ENCODE measurements around the gene MTCP1.

Gene MTCP1

DNA sequence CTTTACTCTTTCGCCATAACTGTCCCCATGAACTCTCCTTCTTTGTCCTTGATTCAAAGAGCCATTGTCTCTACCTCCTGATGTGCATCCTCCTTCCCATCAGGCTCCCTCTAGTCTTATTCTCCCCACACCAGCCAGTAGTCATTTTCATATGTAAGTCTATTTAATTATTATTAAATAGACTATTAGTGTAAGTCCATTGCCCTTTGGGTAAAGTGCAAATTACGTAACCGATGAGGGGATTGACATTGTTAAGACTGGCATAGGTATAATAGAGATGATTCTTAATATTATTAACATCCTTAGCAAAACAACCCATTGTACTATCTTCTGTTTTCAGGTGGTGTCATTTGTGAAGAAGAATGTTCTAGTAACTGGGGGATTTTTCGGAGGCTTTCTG is 16.7 kb downstream of the MTCP1 start:
- Histone ChIP-seq H3K27ac (ENCODE audit: low read depth, low read length) (no peak overlapping the region), H3K4me3 (ENCODE audit: low read depth, low read length) (no peak overlapping the region), H3K4me1 (ENCODE audit: control insufficient read depth, insufficient read depth, low read length, unreplicated experiment) (peaks cover 4% of the 10 kb centered on the region), H3K27me3 (ENCODE audit: insufficient read depth, low read length) (no peaks in the 10 kb centered on the region), H3K36me3 (ENCODE audit: insufficient read depth, low read length) (no peaks in the 10 kb centered on the region), H3K79me2 (ENCODE audit: control insufficient read depth, insufficient read depth, low read length, unreplicated experiment) (no peaks in the 10 kb centered on the region), H2AFZ (ENCODE audit: low read length, unreplicated experiment) (no peak overlapping the region)

DNA sequence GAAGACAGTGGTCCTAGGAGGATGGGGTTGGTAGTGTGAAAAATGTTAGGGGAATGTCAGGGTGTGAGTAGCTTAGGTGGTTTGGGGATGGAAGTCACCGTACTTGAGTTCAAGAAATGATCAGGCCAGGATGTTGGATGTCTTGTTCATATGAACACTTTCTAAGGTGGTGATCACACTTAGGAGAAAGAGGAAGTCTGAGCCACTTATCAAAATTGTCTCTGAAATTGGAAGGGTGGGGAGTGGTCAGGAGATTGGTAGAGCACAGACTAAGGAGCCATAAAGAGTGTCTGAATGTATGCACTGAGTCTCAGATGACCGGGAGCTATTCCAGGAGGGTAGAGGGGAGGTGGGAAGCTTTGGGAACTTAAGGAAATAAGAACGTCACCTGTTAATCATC is 17.3 kb downstream of the MTCP1 start:
- Histone ChIP-seq H3K4me1 (ENCODE audit: control insufficient read depth, insufficient read depth, low read length, unreplicated experiment) (peaks cover 4% of the 10 kb centered on the region), H3K36me3 (ENCODE audit: insufficient read depth, low read length) (no peaks in the 10 kb centered on the region), H3K79me2 (ENCODE audit: control insufficient read depth, insufficient read depth, low read length, unreplicated experiment) (no peaks in the 10 kb centered on the region), H3K4me3 (ENCODE audit: low read depth, low read length) (no peak overlapping the region), H2AFZ (ENCODE audit: low read length, unreplicated experiment) (no peak overlapping the region), H3K27ac (ENCODE audit: low read depth, low read length) (no peak overlapping the region), H3K27me3 (ENCODE audit: insufficient read depth, low read length) (no peaks in the 10 kb centered on the region)

DNA sequence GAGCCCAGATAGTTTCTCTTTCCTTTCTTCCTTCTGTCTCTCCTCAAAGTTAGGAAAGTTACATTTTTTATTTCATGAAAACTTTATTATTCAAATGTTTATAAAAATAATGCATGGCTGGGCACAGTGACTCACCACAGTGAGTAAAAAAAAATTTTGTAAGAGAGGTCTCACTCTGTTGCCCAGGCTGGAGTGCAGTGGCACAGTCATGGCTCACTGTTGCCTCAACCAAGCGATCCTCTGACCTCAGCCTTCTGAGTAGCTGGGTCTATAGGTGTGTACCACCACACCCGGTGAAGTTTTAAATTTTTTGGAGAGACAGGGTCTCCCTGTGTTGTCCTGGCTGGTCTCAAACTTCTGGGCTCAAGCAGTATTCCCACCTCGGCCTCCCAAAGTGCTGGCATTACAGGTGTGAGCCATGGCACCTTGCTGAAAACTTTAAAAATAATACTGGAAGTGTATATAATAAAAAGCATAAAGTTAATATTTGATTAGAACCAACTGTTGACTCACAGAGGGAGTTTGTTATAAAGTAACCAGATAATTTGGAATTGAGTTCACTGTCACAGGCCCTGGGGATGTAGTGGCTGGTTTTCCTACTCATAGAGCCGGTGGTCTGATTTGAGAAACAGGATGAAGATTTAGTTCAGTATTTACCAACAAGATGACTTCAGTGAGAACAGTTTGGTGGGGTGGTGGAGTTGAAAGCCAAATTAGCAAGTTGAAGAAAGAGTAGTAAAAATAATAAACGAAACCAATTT is 18.0 kb downstream of the MTCP1 start:
- no peak overlapping the region for H2AFZ ChIP-seq (ENCODE audit: low read length, unreplicated experiment)
- H3K36me3 ChIP-seq (ENCODE audit: insufficient read depth, low read length) = no peaks in the 10 kb centered on the region
- H3K4me3 ChIP-seq (ENCODE audit: low read depth, low read length) = no peak overlapping the region
- H3K4me1 ChIP-seq (ENCODE audit: control insufficient read depth, insufficient read depth, low read length, unreplicated experiment) = peaks cover 4% of the 10 kb centered on the region
- no peak overlapping the region for H3K27ac ChIP-seq (ENCODE audit: low read depth, low read length)
- H3K27me3 ChIP-seq (ENCODE audit: insufficient read depth, low read length) = no peaks in the 10 kb centered on the region
- H3K79me2 ChIP-seq (ENCODE audit: control insufficient read depth, insufficient read depth, low read length, unreplicated experiment) = no peaks in the 10 kb centered on the region

DNA sequence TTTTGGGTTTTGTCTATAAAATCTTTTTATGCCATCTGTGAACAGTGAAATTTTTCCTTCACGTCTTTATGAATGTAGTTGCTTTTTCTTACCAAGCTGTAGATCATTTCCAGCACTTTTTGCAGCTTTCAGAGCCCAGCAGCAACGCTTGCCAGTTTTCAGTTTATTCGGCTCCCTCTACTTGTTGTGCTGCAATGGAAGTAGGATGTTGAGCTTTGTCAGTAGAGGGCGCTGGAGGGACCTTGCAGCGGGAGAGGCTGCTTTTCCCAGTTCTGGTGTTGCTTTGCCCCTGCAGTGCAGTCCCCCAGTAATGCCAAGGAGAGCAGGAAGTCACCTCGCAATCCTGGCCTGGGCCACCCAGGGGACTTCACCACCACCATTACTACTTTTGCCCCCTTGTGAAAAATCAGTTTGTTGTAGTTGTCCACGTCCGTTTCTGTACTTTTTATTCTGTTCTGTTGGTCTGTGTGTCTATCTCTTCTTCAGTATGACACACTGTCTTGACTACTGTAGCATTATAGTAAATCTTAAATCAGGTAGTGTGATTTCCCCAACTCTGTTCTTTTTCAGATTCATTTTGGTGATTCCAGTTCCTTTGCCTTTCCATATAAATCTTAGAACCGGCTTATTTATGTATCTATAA is 21.8 kb downstream of the MTCP1 start:
- Histone ChIP-seq H2AFZ (ENCODE audit: low read length, unreplicated experiment) (no peak overlapping the region), H3K4me3 (ENCODE audit: low read depth, low read length) (no peak overlapping the region), H3K4me1 (ENCODE audit: control insufficient read depth, insufficient read depth, low read length, unreplicated experiment) (no peaks in the 10 kb centered on the region), H3K27me3 (ENCODE audit: insufficient read depth, low read length) (no peaks in the 10 kb centered on the region), H3K36me3 (ENCODE audit: insufficient read depth, low read length) (no peaks in the 10 kb centered on the region), H3K79me2 (ENCODE audit: control insufficient read depth, insufficient read depth, low read length, unreplicated experiment) (no peaks in the 10 kb centered on the region), H3K27ac (ENCODE audit: low read depth, low read length) (no peak overlapping the region)

DNA sequence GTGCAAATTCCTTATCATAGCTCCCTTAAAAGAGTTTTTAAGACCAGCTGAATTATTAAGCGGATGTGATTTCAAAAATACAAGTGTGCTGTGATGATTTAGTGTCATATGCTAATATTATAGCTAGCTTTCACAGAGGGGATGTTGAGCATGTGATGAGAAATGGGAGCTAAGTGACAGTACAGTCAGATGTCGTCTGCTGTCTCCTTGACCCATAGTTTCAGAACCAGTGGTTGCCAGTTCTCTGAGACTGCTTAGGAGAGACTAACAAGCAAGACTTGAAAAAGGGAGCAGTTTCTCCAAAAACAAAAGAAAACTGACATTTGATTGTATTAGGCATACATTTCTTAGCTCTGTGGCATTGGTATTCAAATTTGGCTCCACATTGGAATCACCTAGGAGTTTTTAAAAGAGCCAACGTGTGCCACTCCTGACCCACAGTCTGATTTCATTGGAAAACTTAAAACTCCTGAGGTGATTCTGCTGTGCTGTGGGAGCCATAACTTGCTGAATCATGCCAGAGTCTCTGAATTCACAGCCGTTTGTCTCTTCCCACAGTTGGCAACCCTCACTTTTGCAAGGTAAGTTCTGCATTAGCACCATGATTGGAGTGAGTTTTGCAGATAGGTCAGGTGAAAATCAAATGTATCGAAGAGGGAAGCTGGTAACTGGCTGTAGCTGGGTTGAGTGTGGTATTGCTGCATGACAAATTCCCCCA is 24.0 kb downstream of the MTCP1 start:
- Histone ChIP-seq H2AFZ (ENCODE audit: low read length, unreplicated experiment) (no peak overlapping the region), H3K36me3 (ENCODE audit: insufficient read depth, low read length) (no peaks in the 10 kb centered on the region), H3K4me3 (ENCODE audit: low read depth, low read length) (no peak overlapping the region), H3K4me1 (ENCODE audit: control insufficient read depth, insufficient read depth, low read length, unreplicated experiment) (no peaks in the 10 kb centered on the region), H3K79me2 (ENCODE audit: control insufficient read depth, insufficient read depth, low read length, unreplicated experiment) (no peaks in the 10 kb centered on the region), H3K27me3 (ENCODE audit: insufficient read depth, low read length) (no peaks in the 10 kb centered on the region), H3K27ac (ENCODE audit: low read depth, low read length) (no peak overlapping the region)

DNA sequence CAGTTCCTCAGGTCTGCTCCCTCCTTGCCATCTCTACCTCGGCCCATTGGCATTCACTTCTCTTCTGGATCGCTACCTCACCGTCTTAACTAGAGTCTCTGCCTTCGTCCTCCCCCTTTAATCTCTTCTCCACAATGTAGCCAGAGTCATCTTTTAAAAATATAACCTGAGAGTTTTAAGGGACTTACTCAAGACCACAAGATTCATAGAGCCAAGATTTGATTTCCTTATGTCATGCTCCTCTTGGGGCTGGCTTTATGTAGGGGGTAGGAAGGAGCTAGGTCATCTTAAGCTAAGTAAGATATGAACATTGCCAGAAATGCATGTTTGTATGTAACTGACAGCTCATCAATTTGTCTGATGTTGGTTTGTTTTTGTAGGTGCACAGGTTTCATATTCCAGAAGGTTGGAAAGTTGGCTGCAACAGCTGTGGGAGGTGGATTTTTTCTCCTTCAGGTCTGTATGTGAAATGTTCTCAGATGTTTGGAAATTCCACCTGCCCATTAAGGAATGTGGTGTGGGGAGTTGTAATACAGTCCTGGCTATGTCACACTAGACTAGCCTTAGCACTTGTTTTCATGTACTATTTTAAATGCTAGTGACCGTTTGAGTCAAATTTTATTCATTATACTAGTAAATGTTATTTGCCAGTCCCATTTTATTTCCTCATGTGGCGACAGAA is 24.7 kb downstream of the MTCP1 start:
- Histone ChIP-seq H3K36me3 (ENCODE audit: insufficient read depth, low read length) (no peaks in the 10 kb centered on the region), H3K4me1 (ENCODE audit: control insufficient read depth, insufficient read depth, low read length, unreplicated experiment) (no peaks in the 10 kb centered on the region), H3K27ac (ENCODE audit: low read depth, low read length) (no peak overlapping the region), H3K4me3 (ENCODE audit: low read depth, low read length) (no peak overlapping the region), H3K27me3 (ENCODE audit: insufficient read depth, low read length) (no peaks in the 10 kb centered on the region), H3K79me2 (ENCODE audit: control insufficient read depth, insufficient read depth, low read length, unreplicated experiment) (no peaks in the 10 kb centered on the region), H2AFZ (ENCODE audit: low read length, unreplicated experiment) (no peak overlapping the region)

DNA sequence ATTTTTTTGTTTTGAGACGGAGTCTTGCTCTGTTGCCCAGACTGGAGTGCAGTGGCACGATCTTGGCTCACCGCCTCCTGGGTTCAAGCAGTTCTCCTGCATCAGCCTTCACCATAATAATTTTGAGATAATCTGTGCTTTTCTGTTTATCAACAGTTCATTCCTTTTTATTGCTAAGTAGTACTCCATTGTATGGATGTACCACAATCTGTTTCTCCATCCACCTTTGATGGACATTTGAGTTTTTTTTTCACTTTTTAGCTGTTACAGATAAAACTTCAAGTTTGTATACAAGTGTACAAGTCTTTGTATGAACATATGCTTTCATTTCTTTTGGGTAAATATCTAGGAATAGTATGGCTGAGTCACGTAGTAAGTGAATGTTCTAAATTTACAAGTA is 35.2 kb downstream of the MTCP1 start:
- no peak overlapping the region for H3K4me3 ChIP-seq (ENCODE audit: low read depth, low read length)
- H3K4me1 ChIP-seq (ENCODE audit: control insufficient read depth, insufficient read depth, low read length, unreplicated experiment) = no peaks in the 10 kb centered on the region
- H3K79me2 ChIP-seq (ENCODE audit: control insufficient read depth, insufficient read depth, low read length, unreplicated experiment) = peaks cover 4% of the 10 kb centered on the region
- no peaks in the 10 kb centered on the region for H3K27me3 ChIP-seq (ENCODE audit: insufficient read depth, low read length)
- no peak overlapping the region for H3K27ac ChIP-seq (ENCODE audit: low read depth, low read length)
- H3K36me3 ChIP-seq (ENCODE audit: insufficient read depth, low read length) = peaks cover 9% of the 10 kb centered on the region
- no peak overlapping the region for H2AFZ ChIP-seq (ENCODE audit: low read length, unreplicated experiment)

DNA sequence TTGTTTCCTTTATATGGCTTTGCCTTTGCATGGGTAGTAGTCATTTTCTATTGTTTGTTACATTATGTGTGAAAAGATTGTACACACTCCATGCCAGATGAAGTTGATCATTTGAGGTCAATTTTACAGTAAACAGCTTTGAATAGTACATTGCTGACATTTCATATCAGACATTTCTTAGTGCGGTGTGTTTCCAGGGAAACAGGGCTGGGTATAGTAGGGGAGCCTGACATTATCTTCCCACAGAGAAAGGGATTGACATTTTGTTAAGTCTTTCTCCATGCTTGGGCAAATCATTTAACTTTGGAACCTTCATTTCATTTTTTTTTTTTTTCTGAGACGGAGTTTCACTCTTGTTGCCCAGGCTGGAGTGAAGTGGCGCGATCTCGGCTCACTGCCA is 39.3 kb downstream of the MTCP1 start:
- Histone ChIP-seq H2AFZ (ENCODE audit: low read length, unreplicated experiment) (no peak overlapping the region), H3K4me1 (ENCODE audit: control insufficient read depth, insufficient read depth, low read length, unreplicated experiment) (peaks cover 10% of the 10 kb centered on the region), H3K79me2 (ENCODE audit: control insufficient read depth, insufficient read depth, low read length, unreplicated experiment) (peaks cover 19% of the 10 kb centered on the region), H3K27ac (ENCODE audit: low read depth, low read length) (no peak overlapping the region), H3K27me3 (ENCODE audit: insufficient read depth, low read length) (no peaks in the 10 kb centered on the region), H3K36me3 (ENCODE audit: insufficient read depth, low read length) (peaks cover 9% of the 10 kb centered on the region), H3K4me3 (ENCODE audit: low read depth, low read length) (no peak overlapping the region)

DNA sequence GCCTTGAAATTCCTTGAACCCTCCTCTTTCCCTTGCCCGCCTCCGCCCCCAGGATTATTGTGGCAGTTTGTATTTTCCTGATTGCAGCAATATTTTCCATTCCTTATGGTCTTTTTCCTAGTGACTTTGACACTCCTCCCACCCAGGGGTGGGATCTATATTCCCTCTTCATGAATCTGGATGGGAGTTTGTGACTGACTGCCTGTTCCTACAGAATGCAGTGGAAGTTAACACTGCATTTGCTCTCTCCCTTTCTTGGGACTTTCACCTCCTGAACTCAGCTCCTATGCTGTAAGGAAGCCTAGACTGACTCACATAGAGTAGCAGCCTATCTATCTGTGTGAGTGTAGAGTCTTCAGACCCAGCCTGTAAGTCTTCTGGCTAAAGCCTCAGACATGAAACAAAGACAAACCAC is 42.1 kb downstream of the MTCP1 start:
- Histone ChIP-seq H2AFZ (ENCODE audit: low read length, unreplicated experiment) (no peak overlapping the region), H3K4me3 (ENCODE audit: low read depth, low read length) (no peak overlapping the region), H3K27ac (ENCODE audit: low read depth, low read length) (peak overlapping the region; percentile 100), H3K4me1 (ENCODE audit: control insufficient read depth, insufficient read depth, low read length, unreplicated experiment) (peaks cover 10% of the 10 kb centered on the region), H3K27me3 (ENCODE audit: insufficient read depth, low read length) (no peaks in the 10 kb centered on the region), H3K79me2 (ENCODE audit: control insufficient read depth, insufficient read depth, low read length, unreplicated experiment) (peaks cover 19% of the 10 kb centered on the region), H3K36me3 (ENCODE audit: insufficient read depth, low read length) (no peaks in the 10 kb centered on the region)

DNA sequence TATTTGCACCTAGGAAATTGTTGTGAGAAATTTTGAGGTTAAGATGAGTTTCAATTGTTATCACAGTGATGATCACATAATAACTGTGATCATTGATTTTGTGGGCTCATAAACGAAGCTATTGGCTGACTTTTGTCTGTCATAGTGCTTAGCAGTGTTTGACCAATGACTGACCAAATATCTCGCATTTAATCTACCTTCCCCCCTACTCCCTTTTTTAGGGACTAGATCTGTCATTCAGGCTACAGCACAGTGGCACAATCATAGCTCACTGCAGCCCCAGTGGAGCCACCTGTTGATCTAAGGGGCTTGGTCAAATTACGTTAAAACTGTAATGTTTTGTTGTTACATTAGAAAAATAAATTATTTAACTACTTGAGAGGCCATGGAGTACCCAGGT is 42.8 kb downstream of the MTCP1 start:
- no peak overlapping the region for H2AFZ ChIP-seq (ENCODE audit: low read length, unreplicated experiment)
- H3K4me3 ChIP-seq (ENCODE audit: low read depth, low read length) = peak overlapping the region; percentile 92
- H3K27ac ChIP-seq (ENCODE audit: low read depth, low read length) = peak overlapping the region; percentile 100
- peaks cover 19% of the 10 kb centered on the region for H3K79me2 ChIP-seq (ENCODE audit: control insufficient read depth, insufficient read depth, low read length, unreplicated experiment)
- H3K4me1 ChIP-seq (ENCODE audit: control insufficient read depth, insufficient read depth, low read length, unreplicated experiment) = peaks cover 10% of the 10 kb centered on the region
- H3K27me3 ChIP-seq (ENCODE audit: insufficient read depth, low read length) = no peaks in the 10 kb centered on the region
- H3K36me3 ChIP-seq (ENCODE audit: insufficient read depth, low read length) = no peaks in the 10 kb centered on the region

Measured in ACC112 (cell line).